ENCODE data around the gene ZBTB16.

The ZBTB16 gene

GRCh38 chr11:114031246-114031966 is 28.1 kb upstream of the ZBTB16 start:
- H3K4me3 ChIP-seq (replicated peaks in 1 of 2; ENCODE audit: low read depth in 2 of 2, low read length in 2 of 2): no peak overlapping the region
- no peak for DNase-seq (ENCODE audit: low read depth in 2 of 2)
- no peak for TF ChIP-seq CTCF (IDR thresholded peaks at IDR 0.05; ENCODE audit: low read depth, low read length)

GRCh38 chr11:114031967-114032320 is 27.6 kb upstream of the ZBTB16 start:
- no peak overlapping the region for H3K4me3 ChIP-seq (replicated peaks in 1 of 2; ENCODE audit: low read depth in 2 of 2, low read length in 2 of 2)
- no peak for DNase-seq (ENCODE audit: low read depth in 2 of 2)
- TF ChIP-seq CTCF (IDR thresholded peaks at IDR 0.05; ENCODE audit: low read depth, low read length): no peak

GRCh38 chr11:114033066-114033465 is 26.4 kb upstream of the ZBTB16 start:
- no peak for TF ChIP-seq CTCF (IDR thresholded peaks at IDR 0.05; ENCODE audit: low read depth, low read length)
- DNase-seq (ENCODE audit: low read depth in 2 of 2): no peak
- H3K4me3 ChIP-seq (replicated peaks in 1 of 2; ENCODE audit: low read depth in 2 of 2, low read length in 2 of 2): no peak overlapping the region

- no peak for DNase-seq (ENCODE audit: low read depth in 2 of 2)
- no peak for TF ChIP-seq CTCF (IDR thresholded peaks at IDR 0.05; ENCODE audit: low read depth, low read length)
- no peak overlapping the region for H3K4me3 ChIP-seq (replicated peaks in 1 of 2; ENCODE audit: low read depth in 2 of 2, low read length in 2 of 2)
These were observed 25.9 kb upstream of the ZBTB16 start for GRCh38 chr11:114033572-114033971.

- no peak for DNase-seq (ENCODE audit: low read depth in 2 of 2)
- H3K4me3 ChIP-seq (replicated peaks in 1 of 2; ENCODE audit: low read depth in 2 of 2, low read length in 2 of 2): no peak overlapping the region
- TF ChIP-seq CTCF (IDR thresholded peaks at IDR 0.05; ENCODE audit: low read depth, low read length): no peak
These were observed 24.6 kb upstream of the ZBTB16 start for GRCh38 chr11:114034956-114035355.

GRCh38 chr11:114036147-114036811 is 23.2 kb upstream of the ZBTB16 start:
- peak; percentile 66 for TF ChIP-seq CTCF (IDR thresholded peaks at IDR 0.05; ENCODE audit: low read depth, low read length)
- peak overlapping the region; percentile 27 to 47 for H3K4me3 ChIP-seq (replicated peaks in 1 of 2; ENCODE audit: low read depth in 2 of 2, low read length in 2 of 2)
- DNase-seq (ENCODE audit: low read depth in 2 of 2): peak; percentile 84 to 88

Measured in cardiac fibroblast (primary cell).